ENCODE data around the gene ARF1. TPM values are rescaled to one million over a fixed set of nuclear protein-coding genes. Genes with fewer than 3 reads are reported as not detected.

The ARF1 gene
- total and polyA plus RNA-seq, 2 of the 13 experiments (the other 11 are each of a cell fraction or from before 2014, with no cell fraction given) = 186 to 327 TPM

GRCh38 chr1:228082918-228083870 is 686 bp downstream of the ARF1 start (continued):
- 0 out of 2 replicates have a peak, but pooled peaks have one; percentile 21 for TF ChIP-seq SPEN (CRISPR knock-in tag; IDR thresholded peaks at IDR 0.05; ENCODE audit: low read depth)
- TF ChIP-seq ZNF770 (CRISPR knock-in tag; IDR thresholded peaks at IDR 0.05) = peak; percentile 17; the same call in 1 of the 2 replicates
- peak; percentile 49; the same call in 1 of the 2 replicates for TF ChIP-seq FOXC1 (CRISPR knock-in tag; IDR thresholded peaks at IDR 0.05; ENCODE audit: borderline replicate concordance)
- no peak for TF ChIP-seq FUBP1 (CRISPR knock-in tag; IDR thresholded peaks at IDR 0.05; ENCODE audit: borderline replicate concordance)
- peak; percentile 35; the same call in 1 of the 2 replicates for TF ChIP-seq GABPA (IDR thresholded peaks at IDR 0.05; ENCODE audit: low read depth, low read length)
- TF ChIP-seq GABPA (CRISPR knock-in tag; IDR thresholded peaks at IDR 0.05; ENCODE audit: low read depth) = no peak
- TF ChIP-seq NKX3-1 (CRISPR knock-in tag; IDR thresholded peaks at IDR 0.05) = 0 out of 2 replicates have a peak, but pooled peaks have one; percentile 12
- no peak for TF ChIP-seq MAFF (IDR thresholded peaks at IDR 0.05; ENCODE audit: low read depth, low read length)
- TF ChIP-seq HOXD1 (CRISPR knock-in tag; IDR thresholded peaks at IDR 0.05) = peak; percentile 5; the same call in 1 of the 2 replicates
- TF ChIP-seq TRIM22 (IDR thresholded peaks at IDR 0.05) = no peak
- 0 out of 2 replicates have a peak, but pooled peaks have one; percentile 20 for TF ChIP-seq TERF1 (CRISPR knock-in tag; IDR thresholded peaks at IDR 0.05)
- no peak; the same call in 1 of the 2 replicates for TF ChIP-seq ETV5 (CRISPR knock-in tag; IDR thresholded peaks at IDR 0.05; ENCODE audit: borderline replicate concordance)
- peak; percentile 83 for TF ChIP-seq ZNF280D (CRISPR knock-in tag; IDR thresholded peaks at IDR 0.05)
- TF ChIP-seq ZNF788 (CRISPR knock-in tag; IDR thresholded peaks at IDR 0.05; ENCODE audit: borderline replicate concordance) = 0 out of 2 replicates have a peak, but pooled peaks have one; percentile 0
- TF ChIP-seq KDM2A (CRISPR knock-in tag; IDR thresholded peaks at IDR 0.05; ENCODE audit: borderline replicate concordance, low read depth) = peak; percentile 36; the same call in 1 of the 2 replicates
